Activated CD4-positive, alpha-beta T cell treated with anti-CD3 and anti-CD28 coated beads, Interleukin-2, amount 50 U/mL, for 48 hours (primary cell): Measurements from ENCODE around the gene UBR1.
"Not testable (repeated sequence)": the region's sequence is repeated elsewhere in the genome, so short reads cannot be mapped to it uniquely, and the experiment has no call there.

ENCODE experiments used
- DNase-seq, 2 experiments: peaks; one replicate each; pipeline ENCODE4 v3.0.0-alpha.2; 2020

UBR1 gene

GRCh38 chr15:43048935-43049334 lies 56.9 kb downstream of the UBR1 start:
- no peak for DNase-seq

GRCh38 chr15:43046484-43046883 lies 59.4 kb downstream of the UBR1 start:
- no peak for DNase-seq

DNA sequence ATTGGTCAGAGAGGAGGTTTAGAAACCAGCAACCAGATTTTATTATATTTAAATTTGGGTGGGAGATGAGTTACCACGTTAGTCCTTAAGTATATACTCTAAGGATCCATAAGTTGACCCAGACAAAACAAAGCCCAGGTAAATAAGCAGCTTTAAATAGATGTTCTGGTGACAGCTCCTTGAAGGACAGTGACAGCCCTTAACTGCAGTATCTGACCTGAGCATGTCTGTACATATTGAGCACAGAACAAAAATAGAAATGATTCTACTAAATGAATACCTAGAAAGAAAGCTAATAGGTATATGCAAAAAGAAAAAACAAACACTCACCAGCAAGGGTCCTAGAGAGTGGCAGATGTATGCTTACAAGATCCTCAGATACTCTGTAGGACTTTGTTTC lies 63.0 kb downstream of the UBR1 start:
- DNase-seq, result no peak

DNA sequence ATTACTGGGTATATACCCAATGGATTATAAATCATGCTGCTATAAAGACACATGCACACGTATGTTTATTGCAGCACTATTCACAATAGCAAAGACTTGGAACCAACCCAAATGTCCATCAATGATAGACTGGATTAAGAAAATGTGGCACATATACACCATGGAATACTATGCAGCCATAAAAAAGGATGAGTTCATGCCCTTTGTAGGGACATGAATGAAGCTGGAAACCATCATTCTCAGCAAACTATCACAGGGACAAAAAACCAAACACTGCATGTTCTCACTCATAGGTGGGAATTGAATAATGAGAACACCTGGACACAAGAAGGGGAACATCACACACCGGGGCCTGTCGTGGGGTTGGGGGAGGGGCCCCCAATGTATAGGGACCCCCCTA lies 64.8 kb downstream of the UBR1 start:
- not testable (repeated sequence) for DNase-seq

- not testable (repeated sequence) for DNase-seq
Measured at GRCh38 chr15:43035240-43035639, 70.6 kb downstream of the UBR1 start.

DNA sequence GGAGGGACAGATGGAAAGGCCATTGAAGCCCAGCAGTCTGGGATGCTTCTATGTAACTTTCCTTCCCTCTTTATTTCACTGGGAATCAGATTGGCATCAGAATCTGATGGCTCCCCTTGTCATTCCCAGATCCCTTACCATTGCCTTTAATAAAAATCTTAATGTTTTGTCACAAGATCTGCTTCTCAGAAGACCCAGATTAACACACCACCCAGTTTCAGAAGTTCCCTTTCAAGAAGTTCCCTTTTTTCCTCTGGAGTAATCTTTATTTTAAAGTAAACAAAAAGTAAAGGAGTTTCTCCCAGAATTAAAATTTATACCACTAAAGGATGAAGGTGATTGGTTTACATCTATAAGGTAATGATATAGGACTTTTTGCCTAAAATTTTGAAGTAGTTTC lies 76.4 kb downstream of the UBR1 start:
- no peak for DNase-seq

- no peak for DNase-seq
Measured at GRCh38 chr15:43025150-43025549, 80.7 kb downstream of the UBR1 start.

- DNase-seq, result not testable (repeated sequence)
Measured at GRCh38 chr15:43014671-43015070, 91.2 kb downstream of the UBR1 start.

GRCh38 chr15:43009206-43009605 lies 96.6 kb downstream of the UBR1 start:
- no peak for DNase-seq

- DNase-seq, result no peak
Measured at GRCh38 chr15:43008150-43008549, 97.7 kb downstream of the UBR1 start.

- DNase-seq, result no peak
Measured at GRCh38 chr15:43007551-43007950, 98.3 kb downstream of the UBR1 start.

DNA sequence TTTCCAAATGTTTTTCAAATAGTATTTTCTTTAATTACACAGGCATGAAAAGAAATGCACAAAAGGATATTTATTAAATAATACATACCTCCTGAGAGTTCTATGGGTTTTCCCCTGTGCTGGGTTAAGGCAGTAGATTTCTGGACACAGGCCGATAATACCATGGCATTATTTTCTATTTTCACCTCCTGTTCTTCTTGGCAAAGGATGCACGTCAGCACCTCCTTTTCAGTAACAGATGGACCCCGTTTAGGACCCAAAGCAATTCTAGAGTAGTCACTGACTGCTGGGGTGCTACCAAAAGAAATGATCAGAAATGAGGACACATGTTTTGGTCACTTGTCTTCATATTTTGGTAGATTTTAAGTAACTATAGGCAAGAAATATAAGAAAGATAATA lies 98.8 kb downstream of the UBR1 start:
- no peak for DNase-seq

DNA sequence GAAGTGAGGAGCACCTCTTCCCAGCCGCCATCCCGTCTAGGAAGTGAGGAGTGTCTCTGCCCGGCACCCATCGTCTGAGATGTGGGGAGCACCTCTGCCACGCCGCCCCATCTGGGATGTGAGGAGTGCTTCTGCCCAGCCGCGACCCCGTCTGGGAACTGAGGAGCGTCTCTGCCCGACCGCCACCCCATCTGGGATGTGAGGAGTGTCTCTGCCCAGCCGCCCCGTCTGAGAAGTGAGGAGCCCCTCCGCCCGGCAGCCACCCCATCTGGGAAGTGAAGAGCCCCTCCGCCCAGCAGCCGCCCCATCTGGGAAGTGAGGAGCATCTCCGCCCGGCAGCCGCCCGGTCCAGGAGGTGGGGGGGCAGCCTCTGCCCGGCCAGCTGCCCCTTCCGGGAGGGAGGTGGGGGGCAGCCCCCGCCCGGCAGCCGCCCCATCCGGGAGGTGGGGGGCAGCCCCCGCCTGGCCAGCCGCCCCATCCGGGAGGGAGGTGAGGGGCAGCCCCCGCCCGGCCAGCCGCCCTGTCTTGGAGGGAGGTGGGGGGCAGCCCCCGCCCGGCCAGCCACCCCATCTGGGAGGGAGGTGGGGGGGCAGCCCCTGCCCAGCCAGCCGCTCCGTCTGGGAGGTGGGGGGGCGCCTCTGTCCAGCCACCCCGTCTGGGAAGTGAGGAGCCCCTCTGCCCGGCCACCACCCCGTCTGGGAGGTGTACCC lies 100.8 kb downstream of the UBR1 start:
- not testable (repeated sequence) for DNase-seq

DNA sequence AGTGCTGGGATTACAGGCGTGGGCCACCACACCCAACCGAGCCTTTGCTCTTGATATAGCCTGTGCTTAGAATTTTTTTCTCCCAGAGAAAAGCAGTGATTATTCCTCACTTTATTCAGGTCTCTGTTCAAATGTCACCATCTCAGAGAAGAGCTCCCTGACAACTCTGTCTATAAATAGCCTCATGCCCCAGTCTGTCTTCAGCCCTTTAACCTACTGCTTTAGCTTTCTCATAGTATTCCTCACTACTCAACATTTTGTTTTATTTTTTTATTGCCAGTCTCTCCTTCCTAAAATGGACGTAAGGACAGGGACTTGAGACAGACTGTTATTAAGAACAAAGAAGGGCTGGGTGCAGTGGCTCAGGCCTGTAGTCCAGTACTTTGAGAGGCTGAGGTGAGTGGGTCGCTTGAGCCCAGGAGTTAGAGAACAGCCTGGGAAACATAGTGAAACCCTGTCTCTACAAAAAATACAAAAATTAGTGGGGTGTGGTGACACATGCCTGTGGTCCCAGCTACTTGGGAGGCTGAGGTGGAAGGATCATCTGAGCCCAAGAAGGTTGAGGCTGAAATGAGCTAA lies 106.5 kb downstream of the UBR1 start:
- DNase-seq, result no peak

DNA sequence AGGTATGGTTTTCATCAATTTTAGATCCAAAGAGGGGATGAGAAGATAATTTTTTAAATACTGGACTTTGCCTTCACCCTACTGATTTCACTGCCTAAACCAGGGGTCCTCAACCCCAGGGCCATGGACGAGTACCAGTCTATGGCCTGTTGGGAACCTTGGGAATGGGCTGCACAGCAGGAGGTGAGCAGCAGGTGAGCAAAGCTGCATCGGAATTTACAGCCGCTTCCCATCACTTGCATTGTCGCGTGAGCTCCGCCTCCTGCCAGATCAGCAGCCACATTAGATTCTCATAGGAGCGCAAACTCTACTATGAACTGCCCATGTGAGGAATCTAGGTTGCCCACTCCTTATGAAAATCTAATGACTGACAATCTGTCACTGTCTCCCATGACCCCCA lies 109.0 kb downstream of the UBR1 start:
- no peak for DNase-seq

DNA sequence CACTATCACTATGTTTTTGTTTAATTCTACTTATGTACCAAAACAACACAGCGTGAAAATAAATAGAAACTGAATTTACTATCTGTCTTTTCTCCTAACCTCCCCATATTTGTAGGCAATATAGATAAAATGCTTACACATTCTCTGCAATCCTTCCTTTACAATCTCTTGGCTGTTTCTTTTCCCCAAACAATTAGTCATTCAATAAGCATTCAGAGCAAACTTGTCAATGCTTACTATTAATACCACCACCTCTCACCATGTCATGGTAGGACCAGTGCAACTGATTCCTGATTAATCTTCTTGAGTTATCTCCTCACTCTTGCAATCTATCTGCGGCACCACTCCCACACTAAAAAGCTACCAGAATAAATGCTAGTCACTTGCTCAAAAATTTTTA lies 111.3 kb downstream of the UBR1 start:
- DNase-seq, result no peak

GRCh38 chr15:42992626-42993025 lies 113.2 kb downstream of the UBR1 start:
- no peak for DNase-seq

- no peak for DNase-seq
Measured at GRCh38 chr15:42986693-42987342, 119.0 kb downstream of the UBR1 start.

DNA sequence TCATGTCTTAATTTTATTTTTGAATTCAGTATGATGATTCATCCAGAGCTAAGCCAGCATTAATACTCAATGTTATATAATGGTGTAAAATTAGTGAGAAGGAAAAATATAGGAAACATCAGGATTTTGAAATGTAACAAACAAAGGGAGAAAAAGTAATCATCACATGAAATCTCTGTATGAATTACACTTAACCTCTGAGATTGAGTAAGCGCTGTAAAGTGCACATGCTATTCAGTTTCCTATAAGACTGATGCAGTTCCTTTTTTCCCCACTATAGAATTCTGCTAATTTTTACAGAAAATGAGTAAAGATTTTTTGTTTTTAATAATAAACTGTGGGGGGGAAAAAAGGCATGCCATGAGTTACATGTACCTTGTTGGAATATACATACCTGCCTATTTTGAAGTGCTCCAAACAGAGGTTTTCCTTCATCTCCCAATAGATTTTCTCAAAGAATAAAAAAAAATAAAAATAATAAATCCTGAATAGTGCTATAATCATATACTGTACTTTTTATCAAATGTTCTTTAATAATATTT lies 121.3 kb downstream of the UBR1 start:
- no peak for DNase-seq

- not testable (repeated sequence) for DNase-seq
Measured at GRCh38 chr15:42979113-42979512, 126.7 kb downstream of the UBR1 start.

DNA sequence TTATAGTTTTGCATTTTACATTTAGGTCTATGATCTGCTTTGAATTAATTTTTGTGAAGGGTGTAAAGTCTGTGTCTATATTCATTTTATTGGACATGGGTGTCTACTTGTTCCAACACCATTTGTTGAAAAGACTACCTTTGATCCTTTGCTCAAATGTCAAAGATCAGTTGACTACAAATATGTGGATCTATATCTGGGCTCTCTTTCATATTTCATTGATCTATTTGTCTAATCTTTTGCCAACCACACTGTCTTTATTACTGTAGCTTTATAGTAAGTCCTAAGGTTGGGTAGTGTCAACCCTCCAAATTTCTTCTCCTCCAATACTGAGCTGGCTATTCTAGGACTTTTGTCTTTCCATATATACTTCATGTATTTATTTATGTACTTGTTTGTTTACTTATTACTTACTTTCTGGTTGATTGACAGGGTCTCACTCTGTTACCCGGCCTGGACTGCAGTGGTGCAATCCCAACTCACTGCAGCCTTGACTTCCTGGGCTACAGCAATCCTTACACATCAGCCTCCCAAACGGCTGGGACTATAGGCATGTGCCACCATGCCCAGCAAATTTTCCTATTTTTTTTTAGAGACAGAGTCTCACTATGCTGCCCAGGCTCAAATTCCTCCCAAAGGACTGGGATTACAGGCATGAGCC lies 131.5 kb downstream of the UBR1 start:
- no peak for DNase-seq

DNA sequence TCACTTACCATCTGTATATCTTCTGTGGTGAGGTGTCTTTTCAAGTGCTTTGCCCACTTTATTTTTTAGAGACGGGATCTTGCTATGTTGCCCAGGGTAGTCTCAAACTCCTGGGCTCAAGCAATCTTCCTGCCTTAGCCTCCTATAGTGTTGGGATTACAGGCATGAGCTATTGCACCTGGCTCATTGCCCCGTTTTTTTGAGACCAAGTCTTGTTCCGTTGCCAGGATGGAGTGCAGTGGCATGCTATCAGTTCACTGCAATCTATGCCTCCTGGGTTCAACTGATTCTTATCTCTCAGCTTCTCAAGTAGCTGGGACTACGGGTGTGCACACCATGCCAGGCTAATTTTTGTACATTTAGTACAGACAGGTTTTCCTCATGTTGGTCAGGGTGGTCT lies 132.7 kb downstream of the UBR1 start:
- no peak for DNase-seq

DNA sequence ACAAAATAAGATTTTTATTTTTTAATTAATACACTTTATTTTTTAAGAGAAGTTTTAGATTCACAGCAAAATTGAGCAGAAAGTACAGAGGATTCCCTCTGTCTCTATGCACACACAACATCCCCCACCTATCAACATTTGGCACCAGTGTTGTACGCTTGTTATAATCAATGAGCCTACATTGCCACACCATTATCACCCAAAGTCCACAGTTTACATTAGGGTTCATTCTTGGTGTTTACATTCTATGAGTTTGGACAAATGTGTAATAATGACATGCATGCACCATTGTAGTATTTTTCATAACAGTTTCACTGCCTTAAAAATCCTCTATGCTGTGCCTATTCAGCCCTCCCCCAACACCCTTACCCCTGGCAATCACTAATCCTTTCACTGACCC lies 134.0 kb downstream of the UBR1 start:
- no peak for DNase-seq

- DNase-seq, result no peak
Measured at GRCh38 chr15:42964476-42964875, 141.4 kb downstream of the UBR1 start.
